HG03103 (cell line): ENCODE data around the gene PCDHGB2.

Experiments used
- ATAC-seq: cut with Tn5 transposase; IDR thresholded peaks from one replicate; pipeline ENCODE4 v1.9.1; 2021; ENCODE audit warnings: low read depth; ENCODE audit not compliant: unreplicated experiment

PCDHGB2 gene

DNA sequence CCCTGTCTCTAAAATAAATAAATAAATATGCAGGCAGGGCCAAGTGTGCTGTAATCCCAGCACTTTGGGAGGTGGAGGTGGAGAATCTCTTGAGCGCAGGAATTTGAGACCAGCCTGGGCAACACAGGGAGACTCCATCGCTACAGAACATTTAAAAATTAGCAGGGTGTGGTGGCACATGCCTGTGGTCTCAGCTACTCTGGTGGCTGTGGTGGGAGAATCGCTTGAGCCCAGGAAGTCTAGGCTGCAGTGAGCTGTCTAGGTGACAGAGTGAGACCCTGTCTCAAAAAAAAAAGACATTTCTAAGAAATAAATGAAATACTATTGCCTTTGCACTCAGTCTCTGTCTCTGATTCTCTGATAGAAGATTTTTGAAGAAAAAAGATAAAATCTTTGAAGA lies 51.8 kb downstream of the PCDHGB2 start:
- no peak for ATAC-seq
